Measurements from ENCODE around the gene UCN.

- TF ChIP-seq CTCF (conservative IDR thresholded peaks at IDR 0.05 in 1 of 2, IDR thresholded peaks at IDR 0.05 in 1 of 2; ENCODE audit: low read depth in 1 of 2, low read length in 2 of 2): no peak
- no peak for TF ChIP-seq EZH2 (IDR thresholded peaks at IDR 0.05; ENCODE audit: low read length, missing control alignments)
These were observed 36.5 kb downstream of the UCN start for GRCh38 chr2:27271631-27272340.
